ENCODE measurements around the gene P2RY2.

P2RY2 gene

DNA sequence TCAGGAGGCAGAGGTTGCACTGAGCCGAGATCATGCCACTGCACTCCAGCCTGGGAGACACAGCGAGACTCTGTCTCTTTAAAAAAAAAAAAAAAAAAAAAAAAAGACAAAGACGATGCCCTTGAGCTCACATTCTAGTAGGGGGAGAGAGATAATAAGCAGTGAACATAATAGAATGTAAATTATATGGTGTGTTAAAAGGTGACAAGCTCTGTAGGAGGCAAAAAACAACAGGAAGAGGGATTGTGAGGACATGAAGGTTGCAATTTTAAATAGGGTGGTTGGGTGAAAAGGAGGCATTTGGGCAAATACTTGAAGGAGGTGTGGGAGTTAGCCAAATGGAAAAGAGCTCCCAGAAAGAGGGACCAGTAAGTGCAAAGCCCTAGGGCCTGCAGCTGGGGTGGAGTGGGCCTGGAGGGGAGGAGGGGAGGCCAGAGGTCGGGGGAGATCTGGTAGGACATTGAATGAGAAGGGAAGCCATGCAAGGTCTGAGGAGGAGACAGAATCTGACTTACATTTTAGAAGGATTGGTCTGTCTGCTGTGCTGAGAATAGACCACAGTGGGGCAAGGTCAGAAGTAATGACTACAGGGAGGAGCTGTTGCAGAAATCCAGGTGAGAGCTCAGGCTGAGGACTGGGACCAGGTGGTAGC, 26.6 kb downstream of the P2RY2 start:
- no peak for DNase-seq (ENCODE audit: low spot score)

DNA sequence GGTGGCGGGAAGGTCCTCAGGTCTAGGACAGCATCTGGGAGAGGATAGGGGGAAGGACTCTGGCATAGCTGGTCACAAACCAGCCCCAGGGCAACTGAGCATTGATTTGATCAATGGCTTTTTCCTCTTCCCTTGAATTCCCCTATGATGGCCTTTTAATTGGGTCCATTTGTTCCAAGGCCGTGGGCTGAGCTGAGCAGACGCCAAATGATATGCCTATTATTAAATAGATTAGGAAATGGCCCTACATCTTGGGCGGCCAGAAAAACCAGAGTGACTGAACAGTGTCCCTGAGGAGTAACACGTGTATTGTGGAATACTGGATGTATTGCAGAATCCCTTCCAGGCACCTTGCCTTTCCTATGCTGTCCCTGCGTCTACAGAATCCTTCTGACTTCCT, 27.4 kb downstream of the P2RY2 start:
- DNase-seq (ENCODE audit: low spot score), result no peak

DNA sequence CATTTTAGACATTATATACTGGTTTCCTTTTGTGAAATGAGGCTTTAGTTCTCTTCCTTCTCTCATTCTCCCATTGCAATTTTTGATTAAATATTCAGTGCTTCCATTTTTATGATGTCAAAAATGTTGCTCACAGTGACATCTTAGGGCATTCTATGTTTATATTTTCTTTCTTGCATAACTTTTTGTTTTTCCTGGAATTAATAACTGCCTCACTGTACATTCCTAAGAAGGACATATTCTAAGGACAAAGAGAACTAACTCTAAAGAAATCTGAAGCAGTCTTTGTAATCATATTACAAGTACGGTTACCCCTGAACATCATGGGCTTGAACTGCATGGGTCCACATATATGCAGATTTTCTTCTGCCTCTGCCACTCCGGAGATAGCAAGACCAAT, 28.2 kb downstream of the P2RY2 start:
- no peak for DNase-seq (ENCODE audit: low spot score)

DNA sequence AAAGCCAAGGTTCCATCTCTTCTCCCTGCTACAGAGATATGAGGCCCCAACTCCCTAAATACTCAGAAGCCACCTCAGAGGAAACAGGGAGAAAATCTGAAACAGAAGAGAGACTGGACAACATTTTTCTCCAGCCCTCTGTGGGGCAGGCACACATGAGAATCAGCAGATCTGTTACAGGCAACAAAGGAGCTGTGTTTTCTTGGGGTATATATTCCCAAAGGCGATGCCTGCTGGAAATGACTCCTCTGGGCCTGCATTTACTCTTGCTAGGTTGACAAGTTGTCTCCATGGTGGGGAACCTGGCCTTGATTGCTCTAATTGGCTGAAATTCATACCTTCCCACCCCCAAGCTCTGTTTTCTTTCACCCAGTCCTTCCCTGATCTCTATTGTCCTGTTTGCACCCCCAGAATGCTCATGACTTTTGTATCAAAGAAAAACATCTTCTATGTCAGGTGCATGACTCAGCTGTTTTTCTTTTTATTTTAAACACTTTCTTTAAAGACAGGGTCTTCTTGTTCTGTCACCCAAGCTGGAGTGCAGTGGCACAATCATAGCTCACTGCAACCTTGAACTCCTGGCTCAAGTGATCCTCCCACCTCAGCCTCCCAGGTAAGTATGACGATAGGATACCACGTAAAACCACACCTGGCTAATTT, 30.6 kb downstream of the P2RY2 start:
- DNase-seq (ENCODE audit: low spot score), result no peak

DNA sequence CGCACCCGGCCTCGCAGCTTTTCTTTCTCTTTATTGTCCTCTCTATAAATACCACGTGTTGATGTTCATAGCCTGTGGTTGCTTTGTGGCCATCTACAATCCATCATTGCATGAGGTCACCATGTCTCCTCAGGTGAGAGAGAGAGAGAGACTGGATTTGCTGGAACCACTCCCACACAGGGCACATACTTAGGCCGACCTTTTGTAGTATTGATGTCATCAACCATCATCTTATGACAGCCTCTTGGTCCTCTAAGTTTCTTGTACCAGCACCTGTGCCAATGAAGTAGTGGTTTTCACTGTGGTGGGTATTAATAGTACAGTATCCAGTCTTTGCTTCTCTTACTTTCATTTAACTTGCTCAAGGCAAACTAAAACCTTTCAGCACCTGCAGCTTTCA, 31.2 kb downstream of the P2RY2 start:
- DNase-seq (ENCODE audit: low spot score), result peak; percentile 35

DNA sequence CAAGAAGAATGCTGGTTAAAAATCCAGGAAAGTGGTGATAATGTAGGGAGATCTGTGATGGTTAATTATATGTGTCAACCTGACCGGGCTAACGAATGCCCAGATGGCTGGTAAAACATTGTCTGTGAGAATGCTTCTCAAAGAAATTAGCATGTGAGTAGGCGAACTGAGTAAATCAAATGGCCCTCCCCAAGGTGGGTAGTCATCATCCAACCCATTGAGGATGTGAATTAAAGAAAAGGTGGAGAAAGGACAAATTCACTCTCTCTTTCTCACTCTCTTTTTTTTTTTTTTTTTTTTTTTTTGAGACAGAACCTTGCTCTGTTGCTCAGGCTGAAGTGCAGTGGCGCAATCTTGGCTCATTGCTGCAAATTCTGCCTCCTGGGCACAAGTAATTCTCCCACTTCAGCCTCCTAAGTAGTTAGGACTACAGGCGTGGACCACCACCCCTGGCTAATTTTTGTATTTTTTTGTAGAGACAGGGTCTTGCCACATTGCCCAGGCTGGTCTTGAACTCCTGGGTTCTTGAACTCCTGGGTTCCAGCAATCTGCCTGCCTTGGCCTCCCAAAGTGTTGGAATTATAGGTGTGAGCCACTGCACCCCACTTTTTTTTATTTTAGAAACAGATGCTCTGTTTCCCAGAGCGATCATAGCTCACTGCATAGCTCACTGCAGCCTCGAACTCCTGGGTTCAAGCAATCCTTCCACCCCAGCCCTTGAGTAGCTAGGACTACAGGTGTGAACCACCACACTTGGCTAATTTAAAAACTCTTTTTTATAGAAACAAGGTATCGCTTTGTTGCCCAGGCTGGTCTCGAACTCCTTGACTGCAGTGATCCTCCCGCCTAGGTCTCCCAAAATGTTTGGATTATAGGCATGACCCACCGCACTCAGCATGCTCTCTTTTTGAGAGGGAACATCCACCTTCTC, 32.0 kb downstream of the P2RY2 start:
- no peak for DNase-seq (ENCODE audit: low spot score)

DNA sequence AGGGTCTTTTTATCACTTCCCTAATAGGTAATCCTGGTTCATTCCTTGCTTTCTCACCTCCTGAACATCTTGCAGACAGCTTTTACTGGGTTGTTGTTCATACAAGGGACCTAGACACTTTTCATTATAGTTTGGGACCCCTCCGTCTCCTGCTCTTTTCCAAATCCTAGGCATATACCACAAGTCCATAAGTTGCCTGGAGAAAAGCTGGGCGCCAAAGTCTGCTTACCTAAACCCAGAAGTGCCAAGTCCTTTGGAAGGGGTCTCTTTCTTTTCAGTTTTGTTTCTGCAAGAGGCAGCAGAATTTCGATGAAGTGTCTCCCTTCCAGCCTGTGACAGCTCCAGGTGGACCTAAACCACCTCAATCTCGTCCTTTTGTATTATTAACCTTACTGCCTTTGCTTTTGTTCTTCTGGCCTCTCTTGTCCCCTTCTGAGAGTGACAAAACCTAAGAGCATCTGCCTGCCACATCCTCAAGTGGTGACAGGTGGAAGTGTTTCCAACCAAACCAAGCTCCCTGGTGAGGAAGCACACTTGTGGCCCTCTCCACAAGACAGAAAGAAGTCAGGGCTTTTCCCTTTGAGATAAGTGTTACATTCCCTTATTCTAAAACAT, 34.6 kb downstream of the P2RY2 start:
- DNase-seq (ENCODE audit: low spot score), result no peak

DNA sequence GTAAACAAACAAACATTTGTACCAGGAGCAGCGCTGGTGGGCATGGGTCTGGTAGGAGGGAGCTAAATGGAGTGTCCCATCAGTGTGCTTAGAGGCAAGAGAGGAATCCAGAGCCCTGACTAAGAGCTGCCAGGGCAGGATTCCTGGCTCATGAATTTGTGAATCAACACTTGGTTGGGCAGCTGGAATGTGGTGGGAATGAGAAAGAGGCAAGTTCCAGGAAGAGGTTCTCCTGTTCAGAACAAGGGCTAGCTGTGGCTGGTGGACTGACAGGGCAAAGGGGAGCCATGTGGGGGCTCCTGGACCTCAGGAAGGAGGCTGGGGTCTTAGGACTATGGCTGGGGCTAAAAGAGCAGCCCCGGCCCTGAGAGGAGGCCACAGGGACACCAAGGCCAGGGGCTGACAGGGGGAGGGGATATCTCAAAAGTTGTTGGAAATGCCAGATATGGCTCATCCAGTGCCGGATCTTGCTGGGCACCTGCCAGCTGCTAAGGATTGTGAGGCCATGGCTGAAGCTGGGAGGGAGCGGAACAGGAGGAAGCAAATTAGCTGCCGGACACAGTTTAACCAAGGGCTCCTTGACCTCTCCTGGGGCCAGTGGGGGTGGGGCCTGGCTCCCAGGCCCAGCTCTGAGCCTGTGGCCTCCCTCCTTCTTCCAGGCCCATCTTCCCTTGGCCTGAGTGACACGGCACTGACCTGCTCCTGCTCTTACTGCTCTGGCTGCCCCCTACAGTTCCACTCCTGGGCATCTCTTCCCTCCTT, 39.4 kb downstream of the P2RY2 start:
- peak; percentile 32 for DNase-seq (ENCODE audit: low spot score)

DNA sequence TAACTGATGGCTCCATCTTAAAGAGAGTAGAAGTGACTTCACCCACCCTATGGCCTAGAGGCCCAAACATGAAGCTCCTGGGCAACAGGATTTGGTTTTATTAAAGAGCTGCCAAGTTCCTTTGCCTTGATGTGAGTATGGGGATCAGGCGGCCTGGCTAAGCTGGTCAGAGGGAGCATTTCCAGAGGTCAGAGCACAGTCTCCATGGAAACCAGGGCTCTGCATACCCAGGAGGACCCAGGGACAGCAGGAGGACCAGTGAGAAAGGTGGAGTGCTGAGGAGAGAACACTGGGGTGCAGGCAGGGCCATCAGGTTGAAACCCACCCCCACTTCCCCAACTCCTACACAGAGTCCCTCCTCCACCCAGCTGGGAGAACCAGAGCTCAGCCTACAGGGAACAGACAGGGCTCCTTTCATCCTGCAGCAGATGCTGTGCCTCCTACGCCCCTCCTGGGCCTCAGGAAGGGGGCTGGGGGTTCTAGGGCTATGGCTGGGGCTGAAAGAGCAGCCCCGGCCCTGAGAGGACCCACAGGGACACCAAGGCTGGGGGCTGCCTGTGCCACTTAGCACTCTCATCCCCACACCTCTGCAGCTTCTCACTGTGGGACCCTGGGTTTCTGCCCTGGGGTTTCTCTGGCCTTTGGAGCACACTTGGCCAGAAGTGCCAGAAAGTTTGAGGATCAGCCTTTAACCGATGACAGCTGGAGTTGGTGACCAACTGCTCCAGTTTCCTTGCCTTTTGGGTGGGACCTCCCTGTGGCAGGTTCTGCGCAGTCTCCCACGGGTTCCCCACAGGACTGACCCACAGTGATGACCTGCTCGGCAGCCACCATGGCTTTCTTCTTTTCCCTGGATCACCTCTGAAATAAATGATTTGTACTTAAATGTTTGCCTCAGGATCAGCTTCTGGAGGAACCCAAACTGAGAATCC, 40.3 kb downstream of the P2RY2 start:
- no peak for DNase-seq (ENCODE audit: low spot score)

DNA sequence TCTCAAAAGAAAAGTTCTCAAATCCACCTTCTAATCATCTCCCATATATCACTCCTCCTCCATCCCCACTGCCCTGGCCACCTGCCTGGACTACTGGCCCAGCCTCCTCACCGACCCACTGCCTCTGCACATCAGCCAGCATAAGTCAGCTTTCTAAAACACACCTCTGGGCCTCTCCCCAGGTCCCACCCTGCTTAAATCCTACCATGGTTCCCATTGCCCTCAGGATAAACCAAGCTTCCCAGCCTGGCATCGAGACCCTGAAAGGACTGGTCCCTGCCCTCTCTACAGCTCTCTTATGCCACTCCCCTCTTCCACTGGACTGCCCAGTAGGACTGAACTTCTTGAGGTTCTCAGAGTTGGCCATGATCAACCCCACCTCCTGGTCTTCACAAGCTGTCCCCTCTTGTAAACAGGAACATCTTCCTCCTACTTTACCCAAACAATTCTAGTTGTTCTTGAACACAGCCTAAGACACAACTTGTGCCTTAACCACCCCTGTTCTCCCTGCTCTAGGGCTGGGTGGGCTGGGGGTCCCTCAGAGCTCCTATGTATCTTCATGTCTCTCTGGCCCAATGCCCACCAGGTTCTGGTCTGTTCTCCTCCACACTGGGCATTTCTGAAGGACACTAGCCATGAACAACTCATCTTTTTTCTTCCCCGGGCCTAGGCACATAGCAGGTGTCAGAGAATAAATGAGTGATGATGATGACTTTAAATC, 41.5 kb downstream of the P2RY2 start:
- no peak for DNase-seq (ENCODE audit: low spot score)

DNA sequence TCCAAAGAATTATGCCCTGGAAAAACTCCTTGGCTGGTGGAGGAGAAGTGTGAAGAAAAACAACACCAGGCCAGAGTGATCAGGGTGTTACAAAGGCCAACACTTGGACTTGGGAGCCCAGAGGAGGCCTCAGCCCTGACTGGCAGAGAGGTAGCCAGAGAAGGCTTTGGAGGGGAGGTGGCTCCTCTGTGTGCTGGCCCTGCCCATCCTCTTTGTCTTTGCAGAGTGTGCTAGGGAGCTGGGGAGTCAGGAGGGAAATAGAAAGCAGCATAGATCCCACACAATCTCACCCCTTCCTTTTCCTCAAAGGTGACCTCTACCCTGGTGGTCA, 42.0 kb downstream of the P2RY2 start:
- no peak for DNase-seq (ENCODE audit: low spot score)

DNA sequence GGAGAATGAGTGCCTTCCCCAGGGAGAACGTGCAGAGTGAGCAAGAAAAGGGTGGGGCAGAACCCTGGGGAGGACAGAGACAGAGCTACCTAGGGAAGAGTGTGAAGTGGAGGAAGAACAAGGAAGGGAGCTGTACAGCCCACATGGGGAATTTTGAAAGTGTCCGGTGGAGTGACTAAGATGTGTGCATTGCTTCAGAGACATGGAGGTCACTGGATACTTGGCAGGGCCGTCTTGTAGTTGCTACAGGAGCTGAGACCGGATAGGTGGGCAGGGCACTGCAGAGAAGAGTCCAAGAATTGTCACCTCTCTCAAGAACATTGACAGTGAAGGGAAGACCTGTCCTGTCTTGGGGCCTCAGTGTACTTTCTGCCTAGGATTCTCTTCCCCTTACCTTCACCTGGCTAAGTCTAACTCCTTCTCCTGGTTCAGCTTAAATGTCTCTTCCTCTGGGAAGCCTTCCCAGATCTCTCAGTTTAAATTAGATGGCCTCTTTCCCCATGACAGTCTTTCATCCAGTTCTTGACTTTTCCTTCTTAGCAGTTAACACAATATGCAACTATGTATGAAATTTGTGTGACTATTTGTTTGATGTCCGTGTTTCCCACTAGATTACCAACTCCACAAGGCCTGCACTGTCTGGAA, 44.9 kb downstream of the P2RY2 start:
- no peak for DNase-seq (ENCODE audit: low spot score)

DNA sequence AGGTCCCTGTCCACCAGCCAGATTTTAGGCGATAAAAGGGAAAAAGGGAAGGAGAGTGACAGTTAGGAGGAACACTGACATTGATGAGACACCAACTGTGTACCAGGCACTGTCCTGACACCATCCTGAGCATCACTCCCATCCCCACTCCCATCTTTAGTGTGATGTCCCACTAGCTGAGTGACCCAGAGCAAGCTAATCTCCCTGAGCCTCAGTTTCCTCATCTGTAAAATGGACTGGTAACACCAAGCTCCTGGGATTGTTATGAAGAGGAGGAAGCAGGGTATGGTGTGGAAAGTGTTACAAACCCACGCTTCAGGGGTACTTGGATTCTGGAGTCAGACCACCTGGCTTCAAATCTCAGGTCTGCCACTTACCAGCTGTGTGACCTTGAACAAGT, 45.6 kb downstream of the P2RY2 start:
- DNase-seq (ENCODE audit: low spot score), result no peak

DNA sequence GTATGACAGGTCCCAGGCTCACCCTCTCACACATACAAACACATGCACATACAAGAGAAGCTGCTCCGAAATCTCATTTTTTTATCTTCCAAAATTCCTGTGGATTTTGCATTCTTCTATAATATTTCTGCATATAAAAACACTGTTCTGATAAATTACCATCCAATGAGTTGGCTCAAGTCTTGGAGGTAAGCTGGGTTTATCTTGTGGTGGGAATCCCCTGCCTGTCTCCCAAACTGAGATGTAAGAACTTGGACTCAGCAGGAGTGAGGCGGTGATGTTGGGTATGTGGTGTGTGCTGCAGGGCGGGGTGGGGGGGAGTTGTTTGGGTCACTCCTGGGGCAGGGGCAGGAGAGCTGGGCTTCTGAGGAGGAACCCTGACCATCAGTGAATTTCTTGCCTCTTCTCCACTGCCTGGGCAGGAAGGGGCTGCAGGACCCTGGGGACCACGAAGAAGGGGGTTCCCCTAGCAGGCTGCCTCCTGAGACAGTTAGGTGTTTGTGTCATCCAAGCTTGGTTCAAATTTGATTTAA, 47.3 kb downstream of the P2RY2 start:
- no peak for DNase-seq (ENCODE audit: low spot score)

DNA sequence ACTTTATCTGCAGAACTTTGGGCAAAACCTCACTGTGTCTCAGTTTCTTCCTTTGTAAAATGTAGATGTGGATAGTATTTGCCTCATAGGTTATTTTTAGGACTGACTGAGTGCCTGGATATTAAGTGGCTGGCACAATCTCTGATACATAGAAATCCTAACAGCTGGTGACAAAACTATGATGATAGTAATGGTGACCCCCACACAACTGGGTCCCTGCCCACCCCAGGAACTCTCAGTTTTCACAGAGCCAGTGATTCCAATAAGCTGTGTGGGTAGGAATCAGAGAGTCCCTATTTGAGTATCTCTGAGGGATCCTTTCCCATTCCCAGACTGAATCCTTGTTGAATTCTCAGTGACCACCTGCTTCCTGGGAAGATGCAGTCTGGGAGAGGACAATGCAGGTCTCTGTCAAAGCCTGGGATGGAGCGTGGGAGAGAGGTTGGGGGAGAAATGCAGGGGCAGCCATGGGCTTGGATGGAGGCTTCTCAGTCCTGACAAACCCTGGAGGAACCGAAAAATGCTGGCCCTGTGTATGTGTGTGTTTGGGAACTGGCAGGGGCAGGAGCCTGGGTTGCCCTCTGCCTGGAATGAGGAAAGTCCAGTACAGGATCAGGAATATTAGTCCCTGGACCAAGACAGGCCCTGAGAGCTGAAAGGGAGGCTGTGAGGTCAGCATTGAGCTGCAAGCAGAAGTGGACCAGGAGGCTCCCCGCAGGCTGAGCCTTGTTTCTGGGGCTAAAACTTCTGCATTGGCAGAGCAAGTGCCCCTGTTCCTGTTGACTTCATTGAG, 48.0 kb downstream of the P2RY2 start:
- DNase-seq (ENCODE audit: low spot score), result no peak

DNA sequence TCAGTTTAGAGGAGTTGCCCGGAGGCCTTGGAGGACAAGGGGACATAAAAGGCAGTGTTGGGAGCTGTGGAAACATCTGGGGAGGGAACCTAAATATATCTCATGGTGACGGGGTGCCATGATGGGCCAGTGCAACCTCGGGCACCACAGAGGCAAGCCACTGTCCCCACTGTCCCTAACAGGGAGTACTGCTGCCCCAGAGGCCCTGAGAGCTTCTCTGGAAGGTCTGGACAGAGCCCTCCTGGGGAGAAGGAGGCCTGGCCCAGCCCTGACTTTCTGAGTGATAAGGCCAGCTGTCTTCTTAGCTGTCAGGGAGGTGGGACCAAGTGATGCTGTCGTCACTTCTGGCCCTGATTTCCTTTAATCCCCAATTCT, 48.6 kb downstream of the P2RY2 start:
- no peak for DNase-seq (ENCODE audit: low spot score)

DNA sequence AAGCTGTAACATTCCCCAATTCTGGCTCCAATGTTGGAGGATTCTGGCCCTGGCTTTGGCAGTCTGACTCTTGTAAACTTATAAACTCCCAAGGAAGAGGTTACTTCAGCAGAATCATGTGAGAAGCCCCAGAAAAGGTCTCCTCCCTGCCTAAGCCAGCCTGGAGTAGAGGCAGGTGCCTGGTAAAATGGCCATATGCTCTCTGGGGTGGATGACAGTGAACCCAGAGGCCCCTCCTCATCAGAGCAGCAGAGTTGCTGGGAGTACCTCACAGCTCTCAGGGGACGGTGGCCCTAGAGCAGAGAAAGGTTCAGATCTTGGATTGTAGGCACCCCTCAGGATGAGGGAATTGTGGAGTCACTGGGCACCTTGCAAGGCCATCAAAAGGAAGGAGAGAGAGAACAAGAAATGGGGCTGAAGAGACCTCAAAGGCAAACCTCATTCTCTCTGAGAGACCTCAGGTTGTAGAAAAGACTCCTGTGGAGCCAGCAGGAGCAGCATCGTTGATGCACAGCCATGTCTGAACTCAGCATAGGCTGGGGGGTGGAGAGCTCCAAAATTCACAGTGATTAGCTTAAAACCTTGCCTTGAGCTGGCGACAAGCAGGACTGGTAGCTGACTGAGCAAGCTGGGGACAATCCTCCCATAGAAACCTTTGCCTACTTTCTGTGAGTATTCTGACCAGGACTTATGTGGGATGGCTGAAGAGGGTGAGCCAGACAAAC, 49.2 kb downstream of the P2RY2 start:
- no peak for DNase-seq (ENCODE audit: low spot score)
